ENCODE data around the gene NAV2. TPM values are rescaled to one million over a fixed set of nuclear protein-coding genes. Genes with fewer than 3 reads are reported as not detected.
"Not testable (repeated sequence)": the region's sequence is repeated elsewhere in the genome, so short reads cannot be mapped to it uniquely, and the experiment has no call there.

The NAV2 gene
- total RNA-seq, 2 experiments from 2014 or later = 2.9 to 4.1 TPM

DNA sequence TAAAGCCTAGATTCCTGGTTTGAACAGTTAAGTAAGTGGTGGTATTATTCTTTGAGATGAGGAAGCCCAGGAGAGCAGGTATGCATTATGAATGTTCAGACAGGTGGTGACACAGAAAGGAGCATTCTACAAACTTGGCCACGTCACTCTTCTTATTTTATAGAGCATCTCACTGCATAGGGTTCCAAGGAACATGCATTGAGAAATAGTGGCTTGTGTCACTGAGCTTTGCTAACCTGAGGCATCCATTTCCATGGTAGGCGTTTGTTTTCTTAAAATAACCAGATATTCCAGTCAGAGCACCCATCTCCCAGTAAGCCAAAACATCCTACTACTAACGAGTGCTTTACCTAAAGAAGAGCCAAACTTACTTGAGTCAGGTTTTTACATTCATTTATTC lies 169.7 kb downstream of the NAV2 start:
- peaks cover 1% of the 10 kb centered on the region for H3K27me3 Mint-ChIP-seq
- H3K36me3 Mint-ChIP-seq = no peaks in the 10 kb centered on the region
- H3K4me1 Mint-ChIP-seq = no peaks in the 10 kb centered on the region
- ATAC-seq (ENCODE audit: low read depth) (no peak), DNase-seq (no peak)
- POLR2A ChIA-PET = no interaction called here
- no peak overlapping the region for H3K27ac Mint-ChIP-seq
- no peak overlapping the region for H3K4me3 Mint-ChIP-seq
- H3K9me3 Mint-ChIP-seq = no peaks in the 10 kb centered on the region

DNA sequence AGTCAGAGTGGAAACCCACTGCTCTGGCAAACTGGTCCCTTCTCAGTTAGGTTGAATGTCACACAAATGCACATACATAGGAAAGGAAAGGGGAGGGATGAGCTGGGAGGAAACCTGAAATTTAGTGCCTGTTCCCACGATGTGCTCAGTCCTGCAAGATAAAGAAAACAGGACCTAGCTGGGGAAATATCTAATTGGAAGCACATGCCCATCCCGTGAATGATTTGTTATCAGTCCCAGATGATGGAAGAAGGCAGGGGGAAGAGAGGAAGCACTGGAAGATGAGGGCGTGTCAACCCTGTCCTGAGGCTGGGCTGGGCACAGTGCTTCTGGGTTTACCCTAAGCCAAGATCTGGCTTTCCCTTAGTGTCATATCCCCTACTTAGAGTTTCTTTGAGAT lies 173.9 kb downstream of the NAV2 start:
- no peaks in the 10 kb centered on the region for H3K9me3 Mint-ChIP-seq
- H3K36me3 Mint-ChIP-seq = no peaks in the 10 kb centered on the region
- DNase-seq = no peak
- no peaks in the 10 kb centered on the region for H3K4me1 Mint-ChIP-seq
- no peak overlapping the region for H3K4me3 Mint-ChIP-seq
- POLR2A ChIA-PET = no interaction called here
- no peak overlapping the region for H3K27ac Mint-ChIP-seq
- ATAC-seq (ENCODE audit: low read depth) = no peak
- peaks cover 1% of the 10 kb centered on the region for H3K27me3 Mint-ChIP-seq

GRCh38 chr11:19887842-19888241 lies 175.2 kb downstream of the NAV2 start:
- no peaks in the 10 kb centered on the region for H3K4me1 Mint-ChIP-seq
- DNase-seq = no peak
- no peaks in the 10 kb centered on the region for H3K36me3 Mint-ChIP-seq
- peaks cover 4% of the 10 kb centered on the region for H3K27me3 Mint-ChIP-seq
- H3K4me3 Mint-ChIP-seq = no peak overlapping the region
- ATAC-seq (ENCODE audit: low read depth) = no peak
- H3K27ac Mint-ChIP-seq = no peak overlapping the region
- POLR2A ChIA-PET = no interaction called here
- no peaks in the 10 kb centered on the region for H3K9me3 Mint-ChIP-seq

GRCh38 chr11:19889531-19889930 lies 176.9 kb downstream of the NAV2 start:
- H3K4me1 Mint-ChIP-seq = no peaks in the 10 kb centered on the region
- ATAC-seq (ENCODE audit: low read depth) = no peak
- H3K4me3 Mint-ChIP-seq = no peak overlapping the region
- H3K9me3 Mint-ChIP-seq = no peaks in the 10 kb centered on the region
- no peak overlapping the region for H3K27ac Mint-ChIP-seq
- POLR2A ChIA-PET = no interaction called here
- H3K27me3 Mint-ChIP-seq = peaks cover 4% of the 10 kb centered on the region
- H3K36me3 Mint-ChIP-seq = no peaks in the 10 kb centered on the region
- no peak for DNase-seq

- H3K27me3 Mint-ChIP-seq = peaks cover 2% of the 10 kb centered on the region
- no peaks in the 10 kb centered on the region for H3K9me3 Mint-ChIP-seq
- ATAC-seq (ENCODE audit: low read depth) (no peak), DNase-seq (no peak)
- H3K4me3 Mint-ChIP-seq = no peak overlapping the region
- H3K36me3 Mint-ChIP-seq = no peaks in the 10 kb centered on the region
- POLR2A ChIA-PET = no interaction called here
- H3K4me1 Mint-ChIP-seq = no peaks in the 10 kb centered on the region
- H3K27ac Mint-ChIP-seq = no peak overlapping the region
These were observed 177.7 kb downstream of the NAV2 start for GRCh38 chr11:19890308-19890707.

DNA sequence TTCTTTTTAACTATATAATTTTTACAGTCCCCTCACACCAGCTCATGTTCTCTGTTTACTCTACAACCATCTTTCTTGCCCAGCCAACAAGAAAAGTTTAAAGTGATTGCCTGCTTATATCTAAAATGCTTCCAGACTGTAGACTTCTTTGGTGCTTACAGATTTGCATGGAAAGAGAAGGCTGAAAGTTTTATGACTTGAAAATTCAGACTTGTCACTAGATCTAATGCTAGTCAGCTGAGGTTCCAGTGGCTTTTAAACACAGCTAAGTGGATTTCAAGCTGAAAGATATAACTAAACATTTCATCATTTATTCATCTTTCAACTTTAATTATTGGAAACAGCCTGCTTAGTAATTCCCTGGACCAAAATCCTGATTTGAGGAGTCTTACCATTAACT lies 178.4 kb downstream of the NAV2 start:
- Mint-ChIP-seq H3K4me3 (no peak overlapping the region), H3K9me3 (no peaks in the 10 kb centered on the region), H3K27me3 (peaks cover 2% of the 10 kb centered on the region), H3K27ac (no peak overlapping the region), H3K36me3 (no peaks in the 10 kb centered on the region), H3K4me1 (no peaks in the 10 kb centered on the region)
- no peak for DNase-seq
- ATAC-seq (ENCODE audit: low read depth) = no peak
- POLR2A ChIA-PET = no interaction called here

DNA sequence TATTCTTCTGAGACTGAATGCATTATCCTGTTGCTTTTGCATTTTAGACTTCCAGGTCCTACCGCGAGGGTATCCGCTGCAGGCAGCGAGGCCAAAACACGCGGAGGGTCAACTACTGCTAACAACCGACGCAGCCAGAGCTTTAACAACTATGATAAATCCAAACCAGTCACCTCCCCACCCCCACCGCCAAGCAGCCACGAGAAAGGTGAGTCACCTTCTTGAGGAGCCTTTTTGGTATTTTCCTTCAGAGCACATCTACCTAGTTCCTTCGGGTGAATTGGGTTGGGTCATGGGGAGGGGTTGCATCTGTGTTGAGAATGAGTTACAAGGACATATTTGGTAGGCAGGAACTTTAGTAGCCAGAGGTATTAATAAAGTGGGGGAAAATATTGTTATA lies 179.8 kb downstream of the NAV2 start:
- Mint-ChIP-seq H3K4me1 (no peaks in the 10 kb centered on the region), H3K27ac (no peak overlapping the region), H3K9me3 (no peaks in the 10 kb centered on the region), H3K36me3 (no peaks in the 10 kb centered on the region), H3K4me3 (no peak overlapping the region), H3K27me3 (peaks cover 2% of the 10 kb centered on the region)
- no peak for ATAC-seq (ENCODE audit: low read depth)
- POLR2A ChIA-PET = no interaction called here
- DNase-seq = no peak

- H3K4me3 Mint-ChIP-seq = no peak overlapping the region
- H3K36me3 Mint-ChIP-seq = no peaks in the 10 kb centered on the region
- peaks cover 2% of the 10 kb centered on the region for H3K27me3 Mint-ChIP-seq
- H3K9me3 Mint-ChIP-seq = no peaks in the 10 kb centered on the region
- no peak overlapping the region for H3K27ac Mint-ChIP-seq
- POLR2A ChIA-PET = no interaction called here
- no peak for ATAC-seq (ENCODE audit: low read depth)
- no peak for DNase-seq
- H3K4me1 Mint-ChIP-seq = no peaks in the 10 kb centered on the region
These were observed 180.2 kb downstream of the NAV2 start for GRCh38 chr11:19892876-19893275.

DNA sequence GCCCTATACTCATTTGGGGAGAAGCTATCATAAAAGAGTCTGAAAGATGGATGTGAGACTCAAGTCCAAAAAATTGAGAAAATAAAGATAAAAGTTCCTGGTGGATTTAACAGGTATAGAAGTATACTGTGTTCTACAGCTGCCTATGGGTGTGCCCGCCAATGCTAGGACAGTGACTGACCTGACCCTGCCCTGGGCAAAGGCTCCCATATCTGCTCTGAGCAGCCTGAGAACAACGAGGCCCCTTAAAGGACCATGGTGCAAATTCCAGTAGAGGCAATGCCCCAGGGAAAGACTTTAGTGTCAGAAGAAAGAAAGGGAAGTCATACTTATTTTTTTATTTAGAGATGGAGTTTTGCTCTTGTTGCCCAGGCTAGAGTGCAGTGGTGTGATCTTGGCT lies 181.8 kb downstream of the NAV2 start:
- Mint-ChIP-seq H3K9me3 (no peaks in the 10 kb centered on the region), H3K27ac (no peak overlapping the region), H3K4me3 (no peak overlapping the region), H3K4me1 (no peaks in the 10 kb centered on the region), H3K27me3 (peaks cover 2% of the 10 kb centered on the region), H3K36me3 (no peaks in the 10 kb centered on the region)
- ATAC-seq (ENCODE audit: low read depth) (no peak), DNase-seq (no peak)
- POLR2A ChIA-PET = no interaction called here

- H3K27ac Mint-ChIP-seq; H3K4me3 Mint-ChIP-seq; H3K9me3 Mint-ChIP-seq; H3K27me3 Mint-ChIP-seq; H3K4me1 Mint-ChIP-seq; H3K36me3 Mint-ChIP-seq; ATAC-seq (ENCODE audit: low read depth); POLR2A ChIA-PET; DNase-seq: not testable (repeated sequence)
These were observed 182.4 kb downstream of the NAV2 start for GRCh38 chr11:19895037-19895436.

GRCh38 chr11:19895776-19896175 lies 183.1 kb downstream of the NAV2 start:
- H3K9me3 Mint-ChIP-seq = no peaks in the 10 kb centered on the region
- H3K36me3 Mint-ChIP-seq = no peaks in the 10 kb centered on the region
- H3K27ac Mint-ChIP-seq = no peak overlapping the region
- H3K4me3 Mint-ChIP-seq = no peak overlapping the region
- no peaks in the 10 kb centered on the region for H3K4me1 Mint-ChIP-seq
- POLR2A ChIA-PET = no interaction called here
- no peak for DNase-seq
- ATAC-seq (ENCODE audit: low read depth) = no peak
- H3K27me3 Mint-ChIP-seq = peaks cover 3% of the 10 kb centered on the region

GRCh38 chr11:19903620-19904069 lies 191.0 kb downstream of the NAV2 start:
- DNase-seq = no peak
- peak; percentile 54 for ATAC-seq (ENCODE audit: low read depth)
- no peaks in the 10 kb centered on the region for H3K36me3 Mint-ChIP-seq
- no peak overlapping the region for H3K27ac Mint-ChIP-seq
- peaks cover 10% of the 10 kb centered on the region for H3K27me3 Mint-ChIP-seq
- no peaks in the 10 kb centered on the region for H3K4me1 Mint-ChIP-seq
- POLR2A ChIA-PET = no interaction called here
- H3K4me3 Mint-ChIP-seq = no peak overlapping the region
- H3K9me3 Mint-ChIP-seq = no peaks in the 10 kb centered on the region

GRCh38 chr11:19905280-19905853 lies 192.7 kb downstream of the NAV2 start:
- no peaks in the 10 kb centered on the region for H3K36me3 Mint-ChIP-seq
- ATAC-seq (ENCODE audit: low read depth) = no peak
- H3K9me3 Mint-ChIP-seq = no peaks in the 10 kb centered on the region
- POLR2A ChIA-PET = no interaction called here
- no peaks in the 10 kb centered on the region for H3K4me1 Mint-ChIP-seq
- peaks cover 10% of the 10 kb centered on the region for H3K27me3 Mint-ChIP-seq
- no peak overlapping the region for H3K4me3 Mint-ChIP-seq
- no peak for DNase-seq
- no peak overlapping the region for H3K27ac Mint-ChIP-seq

- Mint-ChIP-seq H3K4me1 (no peaks in the 10 kb centered on the region), H3K4me3 (no peak overlapping the region), H3K36me3 (no peaks in the 10 kb centered on the region), H3K27me3 (peaks cover 6% of the 10 kb centered on the region), H3K9me3 (no peaks in the 10 kb centered on the region), H3K27ac (no peak overlapping the region)
- POLR2A ChIA-PET = no interaction called here
- ATAC-seq (ENCODE audit: low read depth) (no peak), DNase-seq (no peak)
These were observed 193.5 kb downstream of the NAV2 start for GRCh38 chr11:19906126-19906525.

- H3K9me3 Mint-ChIP-seq = no peaks in the 10 kb centered on the region
- no peak overlapping the region for H3K27ac Mint-ChIP-seq
- POLR2A ChIA-PET = no interaction called here
- no peaks in the 10 kb centered on the region for H3K36me3 Mint-ChIP-seq
- H3K4me1 Mint-ChIP-seq = no peaks in the 10 kb centered on the region
- DNase-seq = no peak
- no peak for ATAC-seq (ENCODE audit: low read depth)
- no peak overlapping the region for H3K4me3 Mint-ChIP-seq
- peaks cover 5% of the 10 kb centered on the region for H3K27me3 Mint-ChIP-seq
These were observed 194.5 kb downstream of the NAV2 start for GRCh38 chr11:19907008-19907579.
